HepG2 (cell line): ENCODE results near the gene ATP10D.

Experiments used
- ESRRA ChIP-seq: sonication (generic); formaldehyde crosslinking; IDR thresholded peaks from 2 replicates; pipeline ENCODE4 v1.5.1; 2020; ENCODE audit warnings: mild to moderate bottlenecking, low read depth, missing genetic modification reagents
- GTF2F1 ChIP-seq: fragments of 150-350 bp; IDR thresholded peaks from 2 replicates; pipeline ENCODE4 v1.6.1; 2014; ENCODE audit warnings: low read length
- MED13 ChIP-seq: sonication (generic); formaldehyde crosslinking; IDR thresholded peaks from 2 replicates; pipeline ENCODE4 v1.5.0; 2020; ENCODE audit warnings: missing genetic modification reagents
- MIXL1 ChIP-seq: IDR thresholded peaks from 2 replicates; pipeline ENCODE4 v1.6.1; 2016
- MYC ChIP-seq: sonication (generic); formaldehyde crosslinking; IDR thresholded peaks from 2 replicates; pipeline ENCODE4 v1.9.0; 2021; ENCODE audit warnings: missing genetic modification reagents, borderline replicate concordance
- NFKBIZ ChIP-seq: IDR thresholded peaks from 2 replicates; pipeline ENCODE4 v1.6.1; 2018; ENCODE audit warnings: missing genetic modification reagents, missing compliant biosample characterization
- POLR2A ChIP-seq, 2 experiments: IDR thresholded peaks; 2 replicates each; pipeline ENCODE4 v1.6.1; 2011; ENCODE audit warnings: low read depth in 2 of 2, low read length in 2 of 2, mild to moderate bottlenecking in 1 of 2, moderate library complexity in 1 of 2; ENCODE audit not compliant: insufficient read depth in 1 of 2
- ZNF251 ChIP-seq: sonication (generic); formaldehyde crosslinking; IDR thresholded peaks from 2 replicates; pipeline ENCODE4 v1.9.0; 2021; ENCODE audit warnings: mild to moderate bottlenecking, missing genetic modification reagents
- TF ChIP-seq, protein P1 (sequence below): sonication (generic); formaldehyde crosslinking; IDR thresholded peaks from 2 replicates; pipeline ENCODE4 v1.5.0; 2020; ENCODE audit warnings: mild to moderate bottlenecking, missing genetic modification reagents, moderate library complexity
- TF ChIP-seq, protein P2 (sequence below): sonication (generic); formaldehyde crosslinking; IDR thresholded peaks from 2 replicates; pipeline ENCODE4 v1.4.0; 2020; ENCODE audit warnings: missing genetic modification reagents
- TF ChIP-seq, protein P3 (sequence below): sonication (generic); formaldehyde crosslinking; conservative IDR thresholded peaks from 2 replicates; pipeline ENCODE4 v1.4.0; 2020; ENCODE audit warnings: missing genetic modification reagents

DNA sequence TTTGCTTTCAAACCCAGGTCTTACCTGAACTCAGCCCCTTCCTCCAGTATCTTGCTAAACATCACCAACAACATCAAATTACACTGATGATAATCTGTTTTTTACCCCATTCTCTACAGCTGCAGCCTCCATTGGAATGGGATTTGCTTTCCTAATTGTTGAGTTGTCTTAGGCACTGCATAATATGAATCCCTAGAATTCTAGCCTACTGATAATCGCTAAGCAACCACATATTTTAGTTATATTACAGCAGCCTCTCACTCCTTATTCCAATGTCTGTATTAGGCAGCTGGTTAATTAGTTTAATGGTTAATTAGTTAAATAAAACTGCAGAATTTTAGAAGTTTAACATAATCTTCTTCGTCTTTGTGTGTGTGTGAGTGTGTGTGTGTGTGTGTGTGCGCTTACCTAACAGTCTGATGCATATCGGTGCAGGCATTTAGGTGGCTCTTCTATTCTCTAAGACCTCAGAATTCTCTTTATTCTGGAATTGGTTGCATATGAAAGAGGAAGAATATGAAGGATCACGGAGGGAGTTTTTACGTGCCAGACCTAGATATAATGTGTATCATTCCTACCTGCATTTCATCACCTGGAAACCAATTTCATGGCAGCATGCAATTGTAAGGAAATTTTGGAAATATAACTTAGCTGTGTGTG, 16.2 kb upstream of the ATP10D start:
- no peak for TF ChIP-seq MYC (CRISPR knock-in tag)
- TF ChIP-seq MIXL1 (CRISPR knock-in tag), result no peak
- TF ChIP-seq POLR2A (IDR thresholded peaks at IDR 0.05; ENCODE audit: insufficient read depth in 1 of 2, low read depth in 2 of 2, low read length in 2 of 2), result no peak
- no peak for TF ChIP-seq ZNF251 (CRISPR knock-in tag)
- TF ChIP-seq, protein P1, sequence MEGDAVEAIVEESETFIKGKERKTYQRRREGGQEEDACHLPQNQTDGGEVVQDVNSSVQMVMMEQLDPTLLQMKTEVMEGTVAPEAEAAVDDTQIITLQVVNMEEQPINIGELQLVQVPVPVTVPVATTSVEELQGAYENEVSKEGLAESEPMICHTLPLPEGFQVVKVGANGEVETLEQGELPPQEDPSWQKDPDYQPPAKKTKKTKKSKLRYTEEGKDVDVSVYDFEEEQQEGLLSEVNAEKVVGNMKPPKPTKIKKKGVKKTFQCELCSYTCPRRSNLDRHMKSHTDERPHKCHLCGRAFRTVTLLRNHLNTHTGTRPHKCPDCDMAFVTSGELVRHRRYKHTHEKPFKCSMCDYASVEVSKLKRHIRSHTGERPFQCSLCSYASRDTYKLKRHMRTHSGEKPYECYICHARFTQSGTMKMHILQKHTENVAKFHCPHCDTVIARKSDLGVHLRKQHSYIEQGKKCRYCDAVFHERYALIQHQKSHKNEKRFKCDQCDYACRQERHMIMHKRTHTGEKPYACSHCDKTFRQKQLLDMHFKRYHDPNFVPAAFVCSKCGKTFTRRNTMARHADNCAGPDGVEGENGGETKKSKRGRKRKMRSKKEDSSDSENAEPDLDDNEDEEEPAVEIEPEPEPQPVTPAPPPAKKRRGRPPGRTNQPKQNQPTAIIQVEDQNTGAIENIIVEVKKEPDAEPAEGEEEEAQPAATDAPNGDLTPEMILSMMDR (CRISPR knock-in tag), result no peak
- no peak for TF ChIP-seq GTF2F1
- TF ChIP-seq NFKBIZ (CRISPR knock-in tag), result no peak
- no peak for TF ChIP-seq MED13
- TF ChIP-seq ESRRA (CRISPR knock-in tag), result no peak
- TF ChIP-seq, protein P2, sequence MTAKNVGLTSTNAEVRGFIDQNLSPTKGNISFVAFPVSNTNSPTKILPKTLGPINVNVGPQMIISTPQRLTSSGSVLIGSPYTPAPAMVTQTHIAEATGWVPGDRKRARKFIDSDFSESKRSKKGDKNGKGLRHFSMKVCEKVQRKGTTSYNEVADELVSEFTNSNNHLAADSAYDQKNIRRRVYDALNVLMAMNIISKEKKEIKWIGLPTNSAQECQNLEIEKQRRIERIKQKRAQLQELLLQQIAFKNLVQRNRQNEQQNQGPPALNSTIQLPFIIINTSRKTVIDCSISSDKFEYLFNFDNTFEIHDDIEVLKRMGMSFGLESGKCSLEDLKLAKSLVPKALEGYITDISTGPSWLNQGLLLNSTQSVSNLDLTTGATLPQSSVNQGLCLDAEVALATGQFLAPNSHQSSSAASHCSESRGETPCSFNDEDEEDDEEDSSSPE (CRISPR knock-in tag), result no peak
- TF ChIP-seq, protein P3, sequence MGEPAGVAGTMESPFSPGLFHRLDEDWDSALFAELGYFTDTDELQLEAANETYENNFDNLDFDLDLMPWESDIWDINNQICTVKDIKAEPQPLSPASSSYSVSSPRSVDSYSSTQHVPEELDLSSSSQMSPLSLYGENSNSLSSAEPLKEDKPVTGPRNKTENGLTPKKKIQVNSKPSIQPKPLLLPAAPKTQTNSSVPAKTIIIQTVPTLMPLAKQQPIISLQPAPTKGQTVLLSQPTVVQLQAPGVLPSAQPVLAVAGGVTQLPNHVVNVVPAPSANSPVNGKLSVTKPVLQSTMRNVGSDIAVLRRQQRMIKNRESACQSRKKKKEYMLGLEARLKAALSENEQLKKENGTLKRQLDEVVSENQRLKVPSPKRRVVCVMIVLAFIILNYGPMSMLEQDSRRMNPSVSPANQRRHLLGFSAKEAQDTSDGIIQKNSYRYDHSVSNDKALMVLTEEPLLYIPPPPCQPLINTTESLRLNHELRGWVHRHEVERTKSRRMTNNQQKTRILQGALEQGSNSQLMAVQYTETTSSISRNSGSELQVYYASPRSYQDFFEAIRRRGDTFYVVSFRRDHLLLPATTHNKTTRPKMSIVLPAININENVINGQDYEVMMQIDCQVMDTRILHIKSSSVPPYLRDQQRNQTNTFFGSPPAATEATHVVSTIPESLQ (CRISPR knock-in tag), result no peak
